ENCODE results near the gene APH1A. TPM values are rescaled to one million over a fixed set of nuclear protein-coding genes. Genes with fewer than 3 reads are reported as not detected.
"Not testable (repeated sequence)": the region's sequence is repeated elsewhere in the genome, so short reads cannot be mapped to it uniquely, and the experiment has no call there.

The APH1A gene
- total RNA-seq, 1 donor from 2014 or later = 170 TPM

GRCh38 chr1:150237746-150238145 lies 31.1 kb downstream of the APH1A start:
- no peak for DNase-seq (ENCODE audit: low read depth)
- Histone ChIP-seq H3K4me3 (ENCODE audit: low read depth, low read length) (no peak overlapping the region), H3K27me3 (ENCODE audit: control insufficient read depth, insufficient read depth, low read length) (no peaks in the 10 kb centered on the region), H3K36me3 (ENCODE audit: control insufficient read depth, insufficient read depth, low read length) (no peaks in the 10 kb centered on the region)
- no peak for TF ChIP-seq CTCF (IDR thresholded peaks at IDR 0.05; ENCODE audit: insufficient read depth, low read length, severe bottlenecking)
- FAIRE-seq = no peak

- DNase-seq (ENCODE audit: low read depth); H3K27me3 ChIP-seq (ENCODE audit: control insufficient read depth, insufficient read depth, low read length); H3K4me3 ChIP-seq (ENCODE audit: low read depth, low read length); FAIRE-seq; H3K36me3 ChIP-seq (ENCODE audit: control insufficient read depth, insufficient read depth, low read length): not testable (repeated sequence)
These were observed 31.6 kb downstream of the APH1A start for GRCh38 chr1:150237176-150237575.

- no peaks in the 10 kb centered on the region for H3K27me3 ChIP-seq (ENCODE audit: control insufficient read depth, insufficient read depth, low read length)
- H3K36me3 ChIP-seq (ENCODE audit: control insufficient read depth, insufficient read depth, low read length) = no peaks in the 10 kb centered on the region
- no peak for FAIRE-seq
- peak overlapping the region; percentile 66 for H3K4me3 ChIP-seq (ENCODE audit: low read depth, low read length)
- DNase-seq (ENCODE audit: low read depth) = no peak
- TF ChIP-seq CTCF (IDR thresholded peaks at IDR 0.05; ENCODE audit: insufficient read depth, low read length, severe bottlenecking) = no peak
These were observed 32.2 kb downstream of the APH1A start for GRCh38 chr1:150236614-150237100.

GRCh38 chr1:150235852-150236613 lies 32.8 kb downstream of the APH1A start, which contains the start of gene ANP32E:
ANP32E (minus strand) TSS chr1:150236112; CDS start chr1:150235786, 326 bp downstream.
- no peaks in the 10 kb centered on the region for H3K27me3 ChIP-seq (ENCODE audit: control insufficient read depth, insufficient read depth, low read length)
- no peak for FAIRE-seq
- peak; percentile 99 for DNase-seq (ENCODE audit: low read depth)
- H3K36me3 ChIP-seq (ENCODE audit: control insufficient read depth, insufficient read depth, low read length) = no peaks in the 10 kb centered on the region
- H3K4me3 ChIP-seq (ENCODE audit: low read depth, low read length) = peak within 1 kb of the TSS; percentile 66
- no peak for TF ChIP-seq CTCF (IDR thresholded peaks at IDR 0.05; ENCODE audit: insufficient read depth, low read length, severe bottlenecking)

GRCh38 chr1:150235294-150235851 lies 33.4 kb downstream of the APH1A start:
- TF ChIP-seq CTCF (IDR thresholded peaks at IDR 0.05; ENCODE audit: insufficient read depth, low read length, severe bottlenecking) = no peak
- Histone ChIP-seq H3K36me3 (ENCODE audit: control insufficient read depth, insufficient read depth, low read length) (no peaks in the 10 kb centered on the region), H3K27me3 (ENCODE audit: control insufficient read depth, insufficient read depth, low read length) (no peaks in the 10 kb centered on the region), H3K4me3 (ENCODE audit: low read depth, low read length) (peak overlapping the region; percentile 66)
- FAIRE-seq (no peak), DNase-seq (ENCODE audit: low read depth) (no peak)

- H3K4me3 ChIP-seq (ENCODE audit: low read depth, low read length) = peak overlapping the region; percentile 66
- DNase-seq (ENCODE audit: low read depth) (peak; percentile 54), FAIRE-seq (no peak)
- no peaks in the 10 kb centered on the region for H3K36me3 ChIP-seq (ENCODE audit: control insufficient read depth, insufficient read depth, low read length)
- no peak for TF ChIP-seq CTCF (IDR thresholded peaks at IDR 0.05; ENCODE audit: insufficient read depth, low read length, severe bottlenecking)
- no peaks in the 10 kb centered on the region for H3K27me3 ChIP-seq (ENCODE audit: control insufficient read depth, insufficient read depth, low read length)
These were observed 34.1 kb downstream of the APH1A start for GRCh38 chr1:150234566-150235293.
